ENCODE data around the gene TARS3. TPM values are rescaled to one million over a fixed set of nuclear protein-coding genes. Genes with fewer than 3 reads are reported as not detected.

TARS3 gene
- total RNA-seq, 6 experiments from 2014 or later = 4.5 to 9.4 (median 5.3) TPM

DNA sequence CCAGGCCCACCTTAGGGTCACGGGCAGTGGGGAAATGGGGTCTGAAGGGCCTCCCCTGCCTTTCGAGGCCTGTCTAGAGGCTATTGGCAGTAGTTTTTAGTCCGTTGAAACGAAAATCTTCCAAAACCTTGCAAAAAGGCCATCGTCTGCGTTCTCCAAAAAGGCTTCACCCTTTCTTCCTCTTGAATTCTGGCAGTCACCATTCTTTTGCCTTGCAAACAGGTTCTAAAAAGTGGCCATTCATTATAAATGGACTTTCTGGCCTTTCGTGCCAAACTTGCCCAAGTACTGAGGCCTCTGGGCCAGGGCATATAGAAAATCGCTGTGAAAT is 367 bp upstream of the TARS3 start:
- Histone ChIP-seq H3K27ac (no peak overlapping the region), H3K4me3 (peak overlapping the region in 2 of 3 donors; percentile 41 to 65), H3K27me3 (no peaks in the 10 kb centered on the region), H3K36me3 (peaks cover 0 to 17% (median 12%) of the 10 kb centered on the region in 4 donors), H3K4me1 (peaks cover 0 to 13% (median 3%) of the 10 kb centered on the region in 4 donors), H3K9me3 (no peaks in the 10 kb centered on the region)
- TF ChIP-seq CTCF (IDR thresholded peaks at IDR 0.05) = no peak
- TF ChIP-seq POLR2A (IDR thresholded peaks at IDR 0.05) = no peak
- ATAC-seq (no peak), DNase-seq (no peak)
- intact Hi-C loops (cut with DNase I) = no loop called here
- 30% methylated on average over 6 of the region's 8 CpGs for WGBS (ENCODE audit: insufficient coverage, low coverage, low lambda C conversion rate, missing lambda C conversion rate)

DNA sequence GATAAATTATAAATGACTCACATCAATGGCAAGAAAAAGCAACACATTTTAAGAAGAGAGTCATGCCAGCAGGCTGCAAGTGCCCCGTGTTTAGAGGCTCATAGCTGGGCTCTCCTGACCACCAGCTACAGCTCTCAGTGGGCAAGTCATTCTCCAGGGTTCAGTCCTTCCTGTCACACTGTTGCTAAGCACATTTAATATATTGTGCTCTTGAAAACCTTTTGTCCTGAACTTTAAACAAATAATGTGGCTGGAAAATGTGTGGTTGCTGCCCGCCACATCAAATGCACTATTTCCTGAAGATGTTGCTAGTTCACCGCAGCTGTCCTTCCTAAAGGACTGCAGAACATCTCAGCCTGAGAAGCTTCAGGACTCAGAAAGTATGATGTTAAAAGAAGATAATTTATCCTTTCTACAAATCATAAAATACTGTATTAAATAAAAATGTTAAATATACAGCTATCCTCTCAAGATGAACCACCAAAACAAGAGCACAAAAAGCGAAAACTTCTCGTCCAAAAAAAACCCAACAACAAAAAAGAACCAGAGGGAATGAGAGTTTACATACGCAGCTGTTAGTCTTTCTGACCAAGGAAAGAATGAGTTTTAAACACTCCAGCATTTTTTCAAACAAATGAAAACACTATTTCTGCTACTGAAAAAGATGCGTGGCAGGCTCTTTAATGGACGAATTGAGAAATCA is 951 bp downstream of the TARS3 start:
- Histone ChIP-seq H3K27ac (peak overlapping the region; percentile 82 to 91 (median 83)), H3K36me3 (peaks cover 0 to 25% (median 15%) of the 10 kb centered on the region in 4 donors), H3K4me3 (peak overlapping the region; percentile 65 to 90 (median 76)), H3K27me3 (no peaks in the 10 kb centered on the region), H3K9me3 (no peaks in the 10 kb centered on the region), H3K4me1 (peaks cover 0 to 13% (median 3%) of the 10 kb centered on the region in 4 donors)
- ATAC-seq = no peak
- intact Hi-C loops (cut with DNase I) = no loop called here
- no peak for DNase-seq
- WGBS (ENCODE audit: insufficient coverage, low coverage, low lambda C conversion rate, missing lambda C conversion rate) = 9% methylated on average over 8 of the region's 8 CpGs
- TF ChIP-seq CTCF (IDR thresholded peaks at IDR 0.05) (no peak), POLR2A (IDR thresholded peaks at IDR 0.05) (no peak)

GRCh38 chr15:101718896-101719295 is 5.4 kb downstream of the TARS3 start:
- DNase-seq (no peak), ATAC-seq (no peak)
- peaks cover 0 to 8% (median 3%) of the 10 kb centered on the region in 4 donors for H3K4me1 ChIP-seq
- intact Hi-C loops (cut with DNase I) = no loop called here
- TF ChIP-seq POLR2A (IDR thresholded peaks at IDR 0.05) = no peak
- no peak for TF ChIP-seq CTCF (IDR thresholded peaks at IDR 0.05)
- H3K4me3 ChIP-seq = no peak overlapping the region
- H3K27ac ChIP-seq = no peak overlapping the region
- no peaks in the 10 kb centered on the region for H3K9me3 ChIP-seq
- WGBS (ENCODE audit: insufficient coverage, low coverage, low lambda C conversion rate, missing lambda C conversion rate) = 80% methylated on average over 2 of the region's 3 CpGs
- peaks cover 0 to 39% (median 15%) of the 10 kb centered on the region in 4 donors for H3K36me3 ChIP-seq
- H3K27me3 ChIP-seq = no peaks in the 10 kb centered on the region

- H3K27me3 ChIP-seq = no peaks in the 10 kb centered on the region
- H3K27ac ChIP-seq = no peak overlapping the region
- DNase-seq (no peak), ATAC-seq (no peak)
- no peaks in the 10 kb centered on the region for H3K9me3 ChIP-seq
- TF ChIP-seq CTCF (IDR thresholded peaks at IDR 0.05) (no peak), POLR2A (IDR thresholded peaks at IDR 0.05) (no peak)
- peaks cover 0 to 51% (median 4%) of the 10 kb centered on the region in 4 donors for H3K36me3 ChIP-seq
- no peak overlapping the region for H3K4me3 ChIP-seq
- WGBS (ENCODE audit: insufficient coverage, low coverage, low lambda C conversion rate, missing lambda C conversion rate) = 86% methylated on average over 3 of the region's 6 CpGs
- intact Hi-C loops (cut with DNase I) = no loop called here
- no peaks in the 10 kb centered on the region for H3K4me1 ChIP-seq
Measured at GRCh38 chr15:101712078-101712477, 12.2 kb downstream of the TARS3 start.

All from right lobe of liver (tissue), 6 donors.